Muscle layer of colon (tissue), 2 donors: ENCODE data around the gene NCBP1.

ENCODE experiments used
- H3K27ac ChIP-seq: one replicate; pipeline ENCODE4 v1.7.0; 2013; ENCODE audit warnings: low read depth, mild to moderate bottlenecking, low read length, moderate library complexity
- H3K27me3 ChIP-seq, 2 donors: one replicate each; pipeline ENCODE4 v1.7.0; 2013; ENCODE audit warnings: low read length in 2 of 2, mild to moderate bottlenecking in 2 of 2; ENCODE audit not compliant: insufficient read depth in 2 of 2, control insufficient read depth in 1 of 2
- H3K36me3 ChIP-seq: one replicate; pipeline ENCODE4 v1.7.0; 2013; ENCODE audit warnings: mild to moderate bottlenecking, low read length; ENCODE audit not compliant: insufficient read depth
- H3K4me1 ChIP-seq: one replicate; pipeline ENCODE4 v1.7.0; 2013; ENCODE audit warnings: mild to moderate bottlenecking, low read length; ENCODE audit not compliant: insufficient read depth
- H3K4me3 ChIP-seq, 2 donors: one replicate each; pipeline ENCODE4 v1.7.0; 2013; ENCODE audit warnings: low read length in 2 of 2, low read depth in 1 of 2, mild to moderate bottlenecking in 1 of 2, moderate library complexity in 1 of 2
- H3K9ac ChIP-seq: one replicate; pipeline ENCODE4 v1.7.0; 2013; ENCODE audit warnings: low read length
- H3K9me3 ChIP-seq: one replicate; pipeline ENCODE4 v1.7.0; 2013; ENCODE audit warnings: mild to moderate bottlenecking, low read length
- donor health status: abdominal sarcoma.
- donor health status: Adenocarcinoma of cecum.

Gene NCBP1

DNA sequence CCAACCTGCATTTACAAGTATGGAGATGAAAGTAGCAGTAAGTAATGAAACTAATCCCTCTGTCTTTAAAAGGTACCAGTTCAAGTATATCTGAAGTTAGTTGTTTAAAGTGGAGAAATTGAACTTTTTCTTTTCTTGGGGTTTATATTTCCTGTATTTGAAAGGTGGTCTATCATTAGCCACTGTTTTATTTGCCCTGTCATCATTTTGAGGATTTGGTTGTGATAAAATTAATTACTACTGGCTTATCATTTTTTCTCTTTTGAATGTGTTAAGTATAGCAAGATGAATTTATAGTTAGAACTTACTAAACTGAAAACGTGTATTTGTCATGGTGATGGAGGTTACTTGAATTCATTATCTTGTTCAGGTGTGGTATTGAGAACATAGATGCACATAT is 25.1 kb downstream of the NCBP1 start:
- H3K9ac ChIP-seq = no peak overlapping the region
- no peak overlapping the region for H3K27ac ChIP-seq
- H3K4me3 ChIP-seq = no peak overlapping the region
- peaks cover 74% of the 10 kb centered on the region for H3K36me3 ChIP-seq
- no peaks in the 10 kb centered on the region for H3K27me3 ChIP-seq
- H3K4me1 ChIP-seq = no peaks in the 10 kb centered on the region
- H3K9me3 ChIP-seq = no peaks in the 10 kb centered on the region

DNA sequence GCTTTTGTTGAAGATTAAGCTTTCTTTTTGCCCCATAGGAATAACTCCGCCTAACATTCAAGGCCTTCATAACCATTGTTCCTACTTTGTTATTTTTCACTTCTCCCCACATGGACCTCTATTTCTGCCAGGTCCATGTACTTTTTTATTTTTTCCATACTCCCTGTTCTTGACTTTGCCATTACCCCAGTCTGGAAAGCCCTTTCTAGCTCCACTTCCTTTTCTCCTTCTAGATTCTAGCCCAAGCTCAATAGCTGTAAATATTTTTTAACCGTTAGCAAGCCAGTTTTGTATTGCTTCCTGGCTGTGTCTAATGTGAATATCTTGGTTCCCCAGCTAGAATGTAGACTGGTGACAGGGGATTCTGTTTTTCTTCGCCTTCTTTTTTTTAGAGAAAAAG is 26.1 kb downstream of the NCBP1 start:
- no peak overlapping the region for H3K27ac ChIP-seq
- no peaks in the 10 kb centered on the region for H3K9me3 ChIP-seq
- H3K36me3 ChIP-seq = peaks cover 75% of the 10 kb centered on the region

DNA sequence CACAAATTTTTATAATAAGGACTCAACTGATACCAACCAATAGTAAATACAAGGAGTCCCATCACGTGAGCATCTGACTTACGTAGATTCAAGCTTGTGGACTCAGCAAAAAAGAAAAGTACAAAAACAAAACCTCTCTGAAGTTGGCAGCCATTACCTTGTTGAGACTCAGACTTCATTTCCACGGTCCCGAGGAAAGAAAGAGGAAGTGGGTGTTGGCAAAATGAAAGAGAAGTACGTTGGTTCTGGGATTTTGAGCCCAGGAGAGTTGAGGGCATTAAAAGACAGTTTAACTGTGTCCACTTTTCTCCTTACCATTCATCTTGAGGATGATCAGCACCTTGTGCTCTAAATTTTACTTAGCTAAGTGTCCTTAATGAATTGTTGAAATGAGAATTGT is 26.7 kb downstream of the NCBP1 start:
- Histone ChIP-seq H3K27ac (no peak overlapping the region), H3K36me3 (peaks cover 75% of the 10 kb centered on the region)

More for the DNA sequence above, 26.1 kb downstream of the NCBP1 start:
- Histone ChIP-seq H3K27me3 (no peaks in the 10 kb centered on the region), H3K4me1 (no peaks in the 10 kb centered on the region), H3K9ac (no peak overlapping the region), H3K4me3 (no peak overlapping the region)

DNA sequence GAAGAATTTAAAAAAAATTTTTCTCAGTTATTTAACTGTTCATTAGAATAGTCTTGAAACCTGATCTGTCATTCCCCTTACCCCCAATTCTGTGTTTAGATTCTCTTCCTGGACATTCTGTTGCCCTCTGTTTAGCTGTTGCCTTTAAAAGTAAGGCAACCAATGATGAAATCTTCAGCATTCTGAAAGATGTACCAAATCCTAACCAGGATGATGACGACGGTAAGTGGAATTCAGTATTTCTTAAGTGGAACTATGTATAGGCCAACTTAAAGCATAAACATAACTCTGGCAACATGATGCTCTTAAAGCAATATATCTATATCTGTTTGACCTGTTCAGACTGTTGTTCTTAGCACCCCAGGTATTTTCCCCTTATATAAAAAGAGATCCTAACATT is 27.2 kb downstream of the NCBP1 start:
- no peak overlapping the region for H3K27ac ChIP-seq
- H3K9me3 ChIP-seq = no peaks in the 10 kb centered on the region
- H3K27me3 ChIP-seq = no peaks in the 10 kb centered on the region
- peaks cover 75% of the 10 kb centered on the region for H3K36me3 ChIP-seq
- H3K4me3 ChIP-seq = no peak overlapping the region
- no peak overlapping the region for H3K9ac ChIP-seq
- H3K4me1 ChIP-seq = no peaks in the 10 kb centered on the region

More for the DNA sequence above, 26.7 kb downstream of the NCBP1 start:
- no peaks in the 10 kb centered on the region for H3K4me1 ChIP-seq
- no peaks in the 10 kb centered on the region for H3K27me3 ChIP-seq
- H3K9ac ChIP-seq = no peak overlapping the region
- H3K9me3 ChIP-seq = no peaks in the 10 kb centered on the region
- no peak overlapping the region for H3K4me3 ChIP-seq

DNA sequence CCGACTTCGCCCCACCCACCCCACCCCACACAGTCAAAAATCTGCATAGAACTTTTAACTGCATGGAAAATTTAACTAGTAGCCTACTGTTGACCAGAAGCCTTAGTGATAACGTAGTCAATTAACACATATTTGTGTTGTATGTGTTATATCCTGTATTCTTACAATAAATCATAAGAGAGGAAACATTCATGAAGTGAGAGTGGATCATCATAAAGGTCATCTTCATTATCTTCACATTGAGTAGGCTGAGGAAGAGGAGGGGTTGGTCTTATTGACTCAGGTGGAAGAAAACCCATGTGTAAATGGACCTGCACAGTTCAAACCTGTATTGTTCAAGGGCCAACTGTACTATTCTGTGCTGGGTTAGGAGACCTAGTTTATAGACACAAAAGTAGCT is 32.1 kb downstream of the NCBP1 start:
- H3K36me3 ChIP-seq = peaks cover 85% of the 10 kb centered on the region
- no peak overlapping the region for H3K9ac ChIP-seq
- H3K4me1 ChIP-seq = no peaks in the 10 kb centered on the region
- H3K9me3 ChIP-seq = no peaks in the 10 kb centered on the region
- H3K27ac ChIP-seq = no peak overlapping the region
- H3K4me3 ChIP-seq = no peak overlapping the region
- no peaks in the 10 kb centered on the region for H3K27me3 ChIP-seq

DNA sequence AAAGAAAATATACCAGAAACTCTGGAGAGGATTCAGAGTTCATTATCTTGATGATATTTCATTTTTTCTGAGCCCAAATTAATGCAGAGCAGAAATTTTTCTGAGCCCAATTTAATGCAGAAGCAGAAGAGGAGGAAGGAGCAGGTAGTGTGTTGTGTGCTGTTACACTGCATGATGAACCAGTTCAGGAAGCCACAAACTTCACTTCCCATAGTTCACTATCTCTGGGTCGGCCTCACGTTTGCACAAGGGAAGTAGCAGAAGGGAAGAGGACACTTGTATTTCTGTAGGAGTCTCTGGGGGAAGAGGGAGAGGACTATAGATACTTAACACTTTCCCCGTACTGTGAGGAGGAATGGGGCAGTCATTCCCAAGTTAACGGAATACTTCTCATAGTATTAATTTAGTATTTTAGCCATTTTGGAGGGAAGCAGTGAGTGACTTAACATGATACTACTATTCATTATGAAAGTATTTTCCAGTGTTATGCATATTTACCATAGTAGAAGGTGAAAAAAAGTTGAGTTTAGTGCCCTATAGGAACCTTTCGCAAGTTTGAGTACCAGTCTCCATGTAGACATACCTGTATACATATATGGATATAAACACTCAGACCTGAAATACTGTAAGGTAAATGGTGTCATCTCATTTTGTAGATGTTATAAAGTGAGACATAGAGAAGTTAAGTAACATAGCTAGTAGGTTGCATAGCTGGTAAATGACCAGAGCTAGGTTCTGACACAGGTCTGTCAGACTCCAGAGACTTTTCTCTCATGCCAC is 33.5 kb downstream of the NCBP1 start:
- no peak overlapping the region for H3K9ac ChIP-seq
- peaks cover 90% of the 10 kb centered on the region for H3K36me3 ChIP-seq
- no peaks in the 10 kb centered on the region for H3K4me1 ChIP-seq
- H3K27me3 ChIP-seq = no peaks in the 10 kb centered on the region
- no peak overlapping the region for H3K27ac ChIP-seq
- H3K4me3 ChIP-seq = no peak overlapping the region
- H3K9me3 ChIP-seq = no peaks in the 10 kb centered on the region

DNA sequence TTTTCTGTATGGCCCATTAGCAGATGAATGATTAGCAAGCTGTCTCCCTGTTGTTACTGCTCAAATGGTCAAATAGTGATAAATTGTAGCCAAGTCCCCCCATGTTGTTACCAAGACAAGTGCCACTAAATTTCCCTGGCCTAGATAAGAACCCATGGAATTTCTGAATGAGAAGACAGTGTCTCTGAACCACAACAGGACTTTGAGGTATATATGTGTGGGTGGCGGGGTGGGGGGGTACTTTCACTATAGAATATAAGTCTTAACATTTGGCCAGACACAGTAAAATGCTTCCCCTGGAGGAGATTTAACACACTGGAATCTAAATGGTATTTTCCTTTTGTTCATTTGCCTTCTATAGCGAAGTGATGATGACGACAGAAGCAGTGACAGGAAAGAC is 34.9 kb downstream of the NCBP1 start:
- Histone ChIP-seq H3K4me1 (no peaks in the 10 kb centered on the region), H3K27me3 (no peaks in the 10 kb centered on the region), H3K9me3 (no peaks in the 10 kb centered on the region), H3K4me3 (no peak overlapping the region), H3K9ac (no peak overlapping the region), H3K36me3 (peaks cover 79% of the 10 kb centered on the region), H3K27ac (no peak overlapping the region)

DNA sequence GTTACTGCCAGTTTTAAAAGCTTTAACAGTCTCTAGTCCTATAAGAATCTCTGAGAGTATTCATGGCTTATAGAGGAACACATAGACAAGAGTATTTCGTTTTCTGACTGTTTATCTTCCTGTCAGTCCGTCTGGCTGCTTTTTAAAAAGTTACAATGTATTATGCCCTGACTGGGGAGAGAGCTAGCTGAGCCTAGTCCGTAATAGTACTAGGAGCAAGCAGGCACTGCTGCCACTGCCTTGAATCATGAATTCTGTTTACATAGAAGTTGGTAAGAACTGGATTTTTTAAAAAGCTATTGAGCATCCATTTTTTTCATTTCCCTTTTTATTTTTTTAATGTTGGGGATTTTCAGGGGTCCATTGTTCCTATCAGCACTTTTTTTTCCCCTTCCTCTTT is 37.0 kb downstream of the NCBP1 start:
- H3K27ac ChIP-seq = no peak overlapping the region
- H3K4me1 ChIP-seq = no peaks in the 10 kb centered on the region
- peaks cover 70% of the 10 kb centered on the region for H3K36me3 ChIP-seq
- H3K9ac ChIP-seq = no peak overlapping the region
- no peak overlapping the region for H3K4me3 ChIP-seq
- no peaks in the 10 kb centered on the region for H3K27me3 ChIP-seq
- H3K9me3 ChIP-seq = no peaks in the 10 kb centered on the region

DNA sequence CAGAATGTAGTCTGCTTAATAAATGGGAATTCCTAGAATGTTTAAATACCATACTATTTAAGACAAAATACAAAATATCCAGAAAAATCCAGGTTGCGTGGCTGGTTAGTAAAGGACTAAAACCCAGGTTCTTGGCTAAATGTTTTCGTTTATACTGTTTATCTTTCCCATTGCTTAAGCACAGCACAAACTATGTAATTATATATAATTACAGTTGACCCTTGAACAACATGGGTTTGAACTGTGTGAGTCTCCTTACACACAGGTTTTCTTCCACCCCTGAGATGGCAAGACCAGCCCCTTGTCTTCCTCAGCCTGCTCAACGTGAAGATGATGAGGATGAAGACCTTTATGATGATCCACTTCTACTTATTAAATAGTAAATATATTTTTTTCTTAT is 38.8 kb downstream of the NCBP1 start:
- Histone ChIP-seq H3K27ac (no peak overlapping the region), H3K4me3 (no peak overlapping the region), H3K36me3 (peaks cover 64% of the 10 kb centered on the region), H3K27me3 (no peaks in the 10 kb centered on the region), H3K9me3 (no peaks in the 10 kb centered on the region), H3K4me1 (no peaks in the 10 kb centered on the region), H3K9ac (no peak overlapping the region)

DNA sequence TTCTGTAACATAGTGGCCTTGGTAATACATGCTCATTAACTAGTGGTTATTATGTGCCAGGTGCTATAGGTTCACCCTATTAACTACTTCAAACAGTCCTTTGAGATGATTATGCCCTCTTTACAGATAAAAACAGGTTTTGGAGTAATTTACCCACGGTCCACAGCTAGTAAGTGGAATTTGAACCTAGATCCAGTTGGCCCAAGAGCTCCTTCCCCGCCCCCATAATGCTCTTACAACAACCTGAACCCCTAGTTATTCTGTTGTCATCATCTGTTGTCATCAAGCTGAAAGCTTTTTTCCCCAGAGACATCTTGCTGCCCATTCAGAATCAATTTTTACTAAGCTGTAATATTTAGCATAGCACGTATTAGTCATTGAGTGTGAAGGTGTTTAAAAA is 40.3 kb downstream of the NCBP1 start:
- Histone ChIP-seq H3K9ac (no peak overlapping the region), H3K4me3 (no peak overlapping the region), H3K27me3 (no peaks in the 10 kb centered on the region), H3K4me1 (no peaks in the 10 kb centered on the region), H3K27ac (no peak overlapping the region), H3K36me3 (peaks cover 55% of the 10 kb centered on the region), H3K9me3 (no peaks in the 10 kb centered on the region)

DNA sequence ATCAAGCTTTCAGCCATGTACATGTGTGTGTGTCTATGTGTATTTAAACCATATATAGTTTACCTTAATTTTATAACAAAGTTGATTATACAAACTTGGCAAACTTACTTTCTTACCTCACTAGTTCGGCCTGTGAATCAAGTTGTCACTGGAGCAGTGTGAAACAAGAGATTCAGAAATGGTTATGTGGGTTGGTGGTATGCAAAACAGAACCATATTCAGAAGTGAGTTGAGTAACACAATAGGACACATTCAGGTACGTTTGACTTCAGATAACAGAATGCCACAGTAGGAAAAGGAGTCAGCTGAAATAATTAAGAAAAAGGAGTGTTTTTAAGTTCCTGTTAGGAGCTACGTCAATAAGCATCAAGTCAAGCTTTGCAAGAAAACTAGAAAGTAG is 42.0 kb downstream of the NCBP1 start:
- no peak overlapping the region for H3K27ac ChIP-seq
- H3K4me3 ChIP-seq = no peak overlapping the region
- no peaks in the 10 kb centered on the region for H3K4me1 ChIP-seq
- H3K27me3 ChIP-seq = no peaks in the 10 kb centered on the region
- H3K36me3 ChIP-seq = peaks cover 43% of the 10 kb centered on the region
- no peak overlapping the region for H3K9ac ChIP-seq
- no peaks in the 10 kb centered on the region for H3K9me3 ChIP-seq

DNA sequence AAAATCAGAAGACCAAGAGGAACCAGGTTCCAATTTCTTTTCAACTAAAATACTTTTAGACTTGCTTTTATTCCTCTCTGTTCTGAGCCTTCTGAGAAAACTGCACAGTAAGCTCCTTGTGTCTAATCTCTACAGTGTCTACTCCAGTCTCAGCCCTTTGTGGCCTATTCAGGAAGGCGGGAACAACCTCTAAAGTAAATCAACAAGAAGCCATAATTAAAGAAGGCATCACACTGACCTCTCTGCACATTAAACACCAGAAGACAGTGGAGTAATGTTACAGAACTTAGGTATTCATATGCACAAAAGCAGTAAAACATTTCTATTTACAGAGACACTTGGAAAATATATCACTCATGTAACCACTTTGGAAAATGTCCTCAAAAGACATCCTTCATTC is 48.6 kb downstream of the NCBP1 start:
- Histone ChIP-seq H3K4me1 (no peaks in the 10 kb centered on the region), H3K4me3 (no peak overlapping the region), H3K27me3 (no peaks in the 10 kb centered on the region), H3K36me3 (peaks cover 50% of the 10 kb centered on the region), H3K9me3 (no peaks in the 10 kb centered on the region), H3K27ac (no peak overlapping the region), H3K9ac (no peak overlapping the region)
